22Rv1 (cell line): ENCODE results near the gene SLC6A13.

Source experiments
- CTCF ChIP-seq: fragments of 450-650 bp; IDR thresholded peaks from 2 replicates; pipeline ENCODE4 v1.5.1; 2017; ENCODE audit warnings: mild to moderate bottlenecking
- ZFX ChIP-seq: fragments of 450-650 bp; IDR thresholded peaks from 2 replicates; pipeline ENCODE4 v1.6.1; 2017; ENCODE audit warnings: antibody characterized with exemption, borderline replicate concordance

GRCh38 chr12:190881-191280, 71.8 kb downstream of the SLC6A13 start:
- TF ChIP-seq CTCF (no peak), ZFX (no peak)
